Activated CD4-positive, alpha-beta T cell treated with anti-CD3 and anti-CD28 coated beads, Interleukin-10, Interleukin-2, amounts not matched to agents 100 ng/mL and 50 ng/mL, durations not matched to agents 16 hours and 8 hours (primary cell): ENCODE results near the gene SNHG17.
"Not testable (repeated sequence)": the region's sequence is repeated elsewhere in the genome, so short reads cannot be mapped to it uniquely, and the experiment has no call there.

ENCODE experiments used
- DNase-seq: peaks from one replicate; pipeline ENCODE4 v3.0.0-alpha.2; 2020

The SNHG17 gene

GRCh38 chr20:38447251-38447661, 12.1 kb upstream of the SNHG17 start:
- DNase-seq: no peak

- DNase-seq: peak; percentile 96
Measured at GRCh38 chr20:38446441-38447209, 11.5 kb upstream of the SNHG17 start.

- no peak for DNase-seq
Measured at GRCh38 chr20:38445901-38446425, 10.8 kb upstream of the SNHG17 start.

GRCh38 chr20:38445381-38445796, 10.3 kb upstream of the SNHG17 start:
- no peak for DNase-seq

GRCh38 chr20:38441916-38442315, 6.8 kb upstream of the SNHG17 start:
- no peak for DNase-seq

- not testable (repeated sequence) for DNase-seq
Measured at GRCh38 chr20:38441110-38441509, 6.0 kb upstream of the SNHG17 start.

- no peak for DNase-seq
Measured at GRCh38 chr20:38437796-38438195, 2.7 kb upstream of the SNHG17 start.

GRCh38 chr20:38435555-38435939, 419 bp upstream of the SNHG17 start:
- DNase-seq: no peak

GRCh38 chr20:38434301-38434741, 807 bp downstream of the SNHG17 start:
- peak; percentile 28 for DNase-seq

- DNase-seq: no peak
Measured at GRCh38 chr20:38433304-38433972, 1.7 kb downstream of the SNHG17 start.

GRCh38 chr20:38432870-38433269, 2.3 kb downstream of the SNHG17 start:
- DNase-seq: not testable (repeated sequence)

GRCh38 chr20:38432292-38432691, 2.8 kb downstream of the SNHG17 start:
- no peak for DNase-seq

GRCh38 chr20:38430679-38431325, 4.3 kb downstream of the SNHG17 start:
- no peak for DNase-seq

- no peak for DNase-seq
Measured at GRCh38 chr20:38429301-38429700, 5.8 kb downstream of the SNHG17 start.

- DNase-seq: no peak
Measured at GRCh38 chr20:38428800-38429199, 6.3 kb downstream of the SNHG17 start.

GRCh38 chr20:38427655-38428023, 7.5 kb downstream of the SNHG17 start:
- DNase-seq: no peak

GRCh38 chr20:38426006-38426897, 8.9 kb downstream of the SNHG17 start:
- no peak for DNase-seq

GRCh38 chr20:38424401-38424800, 10.7 kb downstream of the SNHG17 start:
- no peak for DNase-seq

- no peak for DNase-seq
Measured at GRCh38 chr20:38423541-38423940, 11.6 kb downstream of the SNHG17 start.

- DNase-seq: no peak
Measured at GRCh38 chr20:38421915-38422314, 13.2 kb downstream of the SNHG17 start.

GRCh38 chr20:38420388-38421085, 14.6 kb downstream of the SNHG17 start:
- DNase-seq: no peak
